CD14-positive monocyte (primary cell): ENCODE data around the gene PYGB. TPM values are rescaled to one million over a fixed set of nuclear protein-coding genes. Genes with fewer than 3 reads are reported as not detected.

ENCODE experiments used
- DNase-seq, 3 donors: peaks; one replicate each; pipeline ENCODE4 v3.0.0-alpha.2; 2011 to 2022
- H2AFZ ChIP-seq: 2 replicates; pipeline ENCODE4 v1.6.0; 2012; ENCODE audit warnings: mild to moderate bottlenecking, low read depth, low read length, inconsistent platforms; ENCODE audit not compliant: insufficient read depth, poor library complexity, severe bottlenecking
- H3K27ac ChIP-seq, 2 donors: 1 replicate in 1 of 2; 2 replicates in 1 of 2; pipeline ENCODE4 v1.5.1; 2012 to 2013; ENCODE audit warnings: low read length in 2 of 2, control low read depth in 1 of 2, inconsistent platforms in 1 of 2, low read depth in 1 of 2, mild to moderate bottlenecking in 1 of 2
- H3K27me3 ChIP-seq, 2 donors: one replicate each; pipeline versions ENCODE4 v1.6.0 to v1.6.1; 2011 to 2013; ENCODE audit warnings: low read length in 2 of 2; ENCODE audit not compliant: control insufficient read depth in 2 of 2, insufficient read depth in 2 of 2
- H3K36me3 ChIP-seq, 2 donors: replicated peaks in 1 of 2; 1 replicate in 1 of 2; 2 replicates in 1 of 2; pipeline versions ENCODE4 v1.5.1 to v1.6.1; 2012 to 2013; ENCODE audit warnings: low read length in 2 of 2, control low read depth in 1 of 2, inconsistent platforms in 1 of 2, mild to moderate bottlenecking in 1 of 2; ENCODE audit not compliant: insufficient read depth in 2 of 2, control insufficient read depth in 1 of 2
- H3K4me1 ChIP-seq, 2 donors: 1 replicate in 1 of 2; 2 replicates in 1 of 2; pipeline versions ENCODE4 v1.5.1 to v1.6.1; 2012 to 2013; ENCODE audit warnings: low read length in 2 of 2, control low read depth in 1 of 2, inconsistent platforms in 1 of 2, mild to moderate bottlenecking in 1 of 2, moderate library complexity in 1 of 2; ENCODE audit not compliant: insufficient read depth in 2 of 2, control insufficient read depth in 1 of 2
- H3K4me2 ChIP-seq: replicated peaks from 2 replicates; pipeline ENCODE3; 2012; ENCODE audit warnings: low read length, moderate library complexity, mild to moderate bottlenecking; ENCODE audit not compliant: poor library complexity, severe bottlenecking; ENCODE audit errors: extremely low read depth
- H3K4me3 ChIP-seq, 3 experiments: fragments of 200-600 bp in 1 of 3; sonication (generic) in 1 of 3; replicated peaks in 1 of 3; 1 replicate in 2 of 3; 2 replicates in 1 of 3; pipeline ENCODE4 v1.5.1; 2011 to 2013; ENCODE audit warnings: low read length in 3 of 3, mild to moderate bottlenecking in 3 of 3, control low read depth in 2 of 3, low read depth in 2 of 3, inconsistent platforms in 1 of 3, moderate library complexity in 1 of 3
- H3K79me2 ChIP-seq: 2 replicates; pipeline ENCODE4 v1.6.0; 2012; ENCODE audit warnings: mild to moderate bottlenecking, control low read depth, inconsistent platforms, low read length, moderate library complexity; ENCODE audit not compliant: insufficient read depth
- H3K9ac ChIP-seq: 2 replicates; pipeline ENCODE4 v1.6.0; 2017; ENCODE audit warnings: low read length, mild to moderate bottlenecking; ENCODE audit not compliant: insufficient read depth, poor library complexity, severe bottlenecking
- H3K9me3 ChIP-seq, 2 donors: replicated peaks in 1 of 2; 1 replicate in 1 of 2; 2 replicates in 1 of 2; pipeline versions ENCODE4 v1.5.1 to v1.6.1; 2012 to 2013; ENCODE audit warnings: low read length in 2 of 2, control low read depth in 1 of 2; ENCODE audit not compliant: control insufficient read depth in 1 of 2, insufficient read depth in 1 of 2
- H4K20me1 ChIP-seq: 2 replicates; pipeline ENCODE4 v1.6.0; 2012; ENCODE audit warnings: mild to moderate bottlenecking, low read length, control low read depth, moderate library complexity; ENCODE audit not compliant: insufficient read depth
- H3K27ac Mint-ChIP-seq, 7 donors: one replicate each; pipeline ENCODE4 v1.8.0; 2020; ENCODE audit warnings: mild to moderate bottlenecking in 7 of 7, mixed read lengths in 7 of 7, moderate library complexity in 6 of 7, inconsistent platforms in 2 of 7
- H3K27me3 Mint-ChIP-seq, 3 donors: one replicate each; pipeline ENCODE4 v1.8.0; 2021 to 2022; ENCODE audit warnings: low read depth in 3 of 3, mild to moderate bottlenecking in 3 of 3, mixed read lengths in 3 of 3, moderate library complexity in 3 of 3, inconsistent platforms in 1 of 3
- H3K36me3 Mint-ChIP-seq, 2 donors: one replicate each; pipeline ENCODE4 v1.8.0; 2020; ENCODE audit warnings: mixed read lengths in 2 of 2, inconsistent platforms in 1 of 2, mild to moderate bottlenecking in 1 of 2
- H3K4me1 Mint-ChIP-seq: one replicate; pipeline ENCODE4 v1.8.0; 2020; ENCODE audit warnings: mild to moderate bottlenecking, mixed read lengths
- H3K4me3 Mint-ChIP-seq, 2 donors: one replicate each; pipeline ENCODE4 v1.8.0; 2020; ENCODE audit warnings: mild to moderate bottlenecking in 2 of 2, mixed read lengths in 2 of 2, moderate library complexity in 1 of 2
- H3K9me3 Mint-ChIP-seq, 7 donors: one replicate each; pipeline ENCODE4 v1.8.0; 2020 to 2022; ENCODE audit warnings: mixed read lengths in 7 of 7, mild to moderate bottlenecking in 6 of 7, moderate library complexity in 6 of 7, inconsistent platforms in 2 of 7
- CTCF ChIP-seq: fragments of 200-600 bp; IDR thresholded peaks from one replicate; pipeline ENCODE4 v1.8.0; 2022; ENCODE audit warnings: antibody characterized with exemption, mild to moderate bottlenecking
- WGBS: methylation state at CpG from one replicate; pipeline ENCODE4 v1.1.5; 2013; ENCODE audit warnings: missing lambda C conversion rate; ENCODE audit not compliant: insufficient coverage; 5-methylcytosine and 5-hydroxymethylcytosine counted together
- intact Hi-C, 2 donors: fragments of 100-400 bp; cut with micrococcal nuclease; formaldehyde crosslinking; loops; one replicate each; pipeline versions ENCODE4 v1.15.0 to v1.15.1; 2023
- polyA plus RNA-seq, 3 donors: library from polyadenylated mRNA; depleted of rRNA in 1 of 3; unstranded in 2 of 3; stranded (reverse) in 1 of 3; fragments of 300-500 nt in 2 of 3; fragments of >200 nt in 1 of 3; fragmentation: Illumina TruSeq in 2 of 3; gene quantifications; 1 replicate in 2 of 3; 2 replicates in 1 of 3; pipeline ENCODE4 v1.2.3, GENCODE V29; 2012 to 2021

Gene PYGB
- polyA plus RNA-seq, 3 donors = 26.6 to 33.2 (median 26.7) TPM

GRCh38 chr20:25254571-25254970 is 6.7 kb downstream of the PYGB start:
- H3K9me3 ChIP-seq = no peaks in the 10 kb centered on the region
- H4K20me1 ChIP-seq = peaks cover 91% of the 10 kb centered on the region
- no peaks in the 10 kb centered on the region for H3K27me3 ChIP-seq
- no peak overlapping the region for H3K4me3 ChIP-seq
- Mint-ChIP-seq H3K27me3 (peaks cover 0 to 2% (median 0%) of the 10 kb centered on the region in 3 donors), H3K36me3 (peaks cover 24 to 52% of the 10 kb centered on the region in 2 donors), H3K27ac (no peak overlapping the region), H3K4me3 (no peak overlapping the region), H3K9me3 (peaks cover 0 to 3% (median under 1%) of the 10 kb centered on the region in 7 donors), H3K4me1 (peaks cover 33% of the 10 kb centered on the region)
- no peak for DNase-seq
- H3K4me1 ChIP-seq = peaks cover 2 to 3% of the 10 kb centered on the region in 2 donors
- peak overlapping the region in 1 of 2 donors; percentile 4 for H3K27ac ChIP-seq
- H3K79me2 ChIP-seq = peaks cover 86% of the 10 kb centered on the region
- no peak overlapping the region for H3K4me2 ChIP-seq
- H2AFZ ChIP-seq = no peak overlapping the region
- WGBS = 80% methylated on average over 3 of the region's 5 CpGs
- peaks cover 18 to 46% of the 10 kb centered on the region in 2 donors for H3K36me3 ChIP-seq
- no peak for TF ChIP-seq CTCF
- no peak overlapping the region for H3K9ac ChIP-seq
- intact Hi-C loops = no loop called here

- no peaks in the 10 kb centered on the region for H3K9me3 ChIP-seq
- no peak overlapping the region for H3K4me2 ChIP-seq
- DNase-seq = no peak
- no peak for TF ChIP-seq CTCF
- no peak overlapping the region for H3K27ac ChIP-seq
- peaks cover 80% of the 10 kb centered on the region for H3K79me2 ChIP-seq
- Mint-ChIP-seq H3K27ac (peak overlapping the region in 2 of 7 donors; percentile 26 to 36), H3K4me3 (no peak overlapping the region), H3K27me3 (peaks cover 0 to 2% (median 0%) of the 10 kb centered on the region in 3 donors), H3K36me3 (peaks cover 29 to 58% of the 10 kb centered on the region in 2 donors), H3K4me1 (peaks cover 29% of the 10 kb centered on the region), H3K9me3 (peaks cover 0 to 6% (median 2%) of the 10 kb centered on the region in 7 donors)
- no peaks in the 10 kb centered on the region for H3K27me3 ChIP-seq
- intact Hi-C loops = no loop called here
- H3K4me1 ChIP-seq = no peaks in the 10 kb centered on the region
- no peak overlapping the region for H3K4me3 ChIP-seq
- no peak overlapping the region for H2AFZ ChIP-seq
- H3K9ac ChIP-seq = peak overlapping the region; percentile 2
- 98% methylated on average over 6 of the region's 12 CpGs for WGBS
- H4K20me1 ChIP-seq = peaks cover 89% of the 10 kb centered on the region
- peaks cover 24 to 51% of the 10 kb centered on the region in 2 donors for H3K36me3 ChIP-seq
These were observed 7.2 kb downstream of the PYGB start for GRCh38 chr20:25254986-25255680.
